ENCODE data around the gene CCDC124. TPM values are rescaled to one million over a fixed set of nuclear protein-coding genes. Genes with fewer than 3 reads are reported as not detected.
"Not testable (repeated sequence)": the region's sequence is repeated elsewhere in the genome, so short reads cannot be mapped to it uniquely, and the experiment has no call there.

Gene CCDC124
- total RNA-seq, result 100 to 1,000 TPM in 1 of 4 donors, 10 to 100 TPM in 3; 73.1 to 110 (median 81.5) TPM

GRCh38 chr19:17932485-17933338, at the start of gene CCDC124:
Gene CCDC124 (plus strand): TSS chr19:17933015. CDS start chr19:17936421, 3,406 bp downstream.
- H3K4me3 ChIP-seq, result peak within 1 kb of the TSS; percentile 73 to 96 (median 88)
- DNase-seq (peak; percentile 81 to 90), ATAC-seq (peak; percentile 95 to 96)
- no peaks in the 10 kb centered on the region for H3K27me3 ChIP-seq
- H3K4me1 ChIP-seq, result peaks cover 9 to 25% of the 10 kb centered on the region in 2 donors
- in situ Hi-C loops (cut with MboI; ENCODE audit: low sequenced_read_pairs in 4 of 4), result loop anchor here in 3 of 4 donors (5.0 to 25.0 kb wide), 3 partner anchors 70 to 130 kb away; no protein-coding TSS in a partner anchor
- peaks cover 0 to 8% of the 10 kb centered on the region in 2 donors for H3K36me3 ChIP-seq
- intact Hi-C loops (cut with DNase I; ENCODE audit: low total_unique reads), result loop anchor here (1.0 to 10.0 kb wide), 3 partner anchors 73 to 718 kb away; partner anchors contain the start of genes RPL18A and USE1
- H3K27ac ChIP-seq, result peak within 1 kb of the TSS; percentile 88 to 94 (median 90)
- no peaks in the 10 kb centered on the region for H3K9me3 ChIP-seq
- TF ChIP-seq CTCF (IDR thresholded peaks at IDR 0.05 in 4 of 5, conservative IDR thresholded peaks at IDR 0.05 in 1 of 5), result peak; percentile 86 to 89 (median 88)
- peak; percentile 91 to 92 for TF ChIP-seq POLR2A (IDR thresholded peaks at IDR 0.05)

DNA sequence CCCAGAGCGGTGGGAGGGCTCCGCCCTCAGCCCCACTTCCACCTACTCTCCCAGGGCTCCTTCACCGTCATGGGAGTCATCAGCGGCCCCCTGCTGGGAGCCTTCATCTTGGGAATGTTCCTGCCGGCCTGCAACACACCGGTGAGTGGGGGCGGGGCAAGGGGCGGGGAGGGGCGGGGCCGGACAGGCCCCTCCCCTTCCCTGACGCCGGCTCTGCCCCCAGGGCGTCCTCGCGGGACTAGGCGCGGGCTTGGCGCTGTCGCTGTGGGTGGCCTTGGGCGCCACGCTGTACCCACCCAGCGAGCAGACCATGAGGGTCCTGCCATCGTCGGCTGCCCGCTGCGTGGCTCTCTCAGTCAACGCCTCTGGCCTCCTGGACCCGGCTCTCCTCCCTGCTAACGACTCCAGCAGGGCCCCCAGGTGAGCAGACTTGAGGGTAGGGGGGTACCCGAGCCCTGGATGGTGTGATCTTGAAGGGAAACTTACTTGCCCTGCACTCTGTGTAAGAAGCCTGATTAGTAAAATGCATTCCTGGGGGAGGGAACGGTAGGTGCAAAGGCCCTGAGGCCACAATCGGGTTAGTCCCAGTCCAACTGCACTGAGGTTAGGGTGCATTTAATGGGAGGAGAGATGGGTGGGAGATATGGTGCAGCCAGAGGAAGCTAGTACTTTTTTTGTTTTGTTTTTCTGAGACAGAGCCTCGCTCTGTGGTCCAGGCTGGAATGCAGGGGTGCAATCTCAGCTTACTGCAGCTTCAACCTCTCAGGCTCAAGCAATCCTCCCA, 49.0 kb upstream of the CCDC124 start:
- no peak overlapping the region for H3K4me3 ChIP-seq
- H3K9me3 ChIP-seq, result no peaks in the 10 kb centered on the region
- in situ Hi-C loops (cut with MboI; ENCODE audit: low sequenced_read_pairs in 4 of 4), result no loop called here
- H3K36me3 ChIP-seq, result no peaks in the 10 kb centered on the region
- ATAC-seq (no peak), DNase-seq (no peak)
- H3K27me3 ChIP-seq, result no peaks in the 10 kb centered on the region
- intact Hi-C loops (cut with DNase I; ENCODE audit: low total_unique reads), result no loop called here
- H3K27ac ChIP-seq, result no peak overlapping the region
- no peaks in the 10 kb centered on the region for H3K4me1 ChIP-seq
- no peak for TF ChIP-seq POLR2A (IDR thresholded peaks at IDR 0.05)
- TF ChIP-seq CTCF (IDR thresholded peaks at IDR 0.05 in 4 of 5, conservative IDR thresholded peaks at IDR 0.05 in 1 of 5), result no peak

- in situ Hi-C loops (cut with MboI; ENCODE audit: low sequenced_read_pairs in 4 of 4) (no loop called here), intact Hi-C loops (cut with DNase I; ENCODE audit: low total_unique reads) (no loop called here)
- no peaks in the 10 kb centered on the region for H3K4me1 ChIP-seq
- H3K9me3 ChIP-seq, result no peaks in the 10 kb centered on the region
- TF ChIP-seq CTCF (IDR thresholded peaks at IDR 0.05 in 4 of 5, conservative IDR thresholded peaks at IDR 0.05 in 1 of 5), result no peak
- TF ChIP-seq POLR2A (IDR thresholded peaks at IDR 0.05), result no peak
- ATAC-seq (no peak), DNase-seq (no peak)
- H3K4me3 ChIP-seq, result no peak overlapping the region
- peaks cover 0 to 8% (median 4%) of the 10 kb centered on the region in 3 donors for H3K27me3 ChIP-seq
- H3K36me3 ChIP-seq, result no peaks in the 10 kb centered on the region
- no peak overlapping the region for H3K27ac ChIP-seq
Measured at GRCh38 chr19:17886515-17886914, 46.3 kb upstream of the CCDC124 start.

DNA sequence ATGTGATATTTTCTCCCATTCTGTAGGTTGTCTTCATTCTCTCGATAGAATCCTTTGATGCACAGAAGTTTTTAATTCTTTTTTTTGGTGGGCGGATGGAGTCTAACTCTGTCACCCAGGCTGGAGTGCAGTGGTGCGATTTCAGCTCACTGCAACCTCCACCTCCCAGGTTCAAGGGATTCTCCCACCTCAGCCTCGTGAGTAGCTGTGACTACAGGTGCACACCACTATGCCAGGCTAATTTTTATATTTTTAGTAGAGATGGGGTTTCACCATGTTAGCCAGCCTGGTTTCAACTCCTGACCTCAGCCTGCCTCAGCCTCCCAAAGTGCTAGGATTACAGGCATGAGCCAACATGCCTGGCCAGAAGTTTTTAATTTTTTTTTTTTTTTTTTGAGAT, 45.6 kb upstream of the CCDC124 start:
- H3K4me3 ChIP-seq; H3K9me3 ChIP-seq; intact Hi-C loops (cut with DNase I; ENCODE audit: low total_unique reads); in situ Hi-C loops (cut with MboI; ENCODE audit: low sequenced_read_pairs in 4 of 4); H3K36me3 ChIP-seq; ATAC-seq; H3K4me1 ChIP-seq; H3K27ac ChIP-seq; DNase-seq: not testable (repeated sequence)
- peaks cover 4 to 14% (median 4%) of the 10 kb centered on the region in 3 donors for H3K27me3 ChIP-seq

GRCh38 chr19:17888260-17888659, 44.6 kb upstream of the CCDC124 start:
- no peaks in the 10 kb centered on the region for H3K36me3 ChIP-seq
- no peak overlapping the region for H3K27ac ChIP-seq
- intact Hi-C loops (cut with DNase I; ENCODE audit: low total_unique reads), result no loop called here
- in situ Hi-C loops (cut with MboI; ENCODE audit: low sequenced_read_pairs in 4 of 4), result no loop called here
- no peaks in the 10 kb centered on the region for H3K9me3 ChIP-seq
- DNase-seq (no peak), ATAC-seq (no peak)
- H3K4me3 ChIP-seq, result no peak overlapping the region
- TF ChIP-seq CTCF (IDR thresholded peaks at IDR 0.05 in 4 of 5, conservative IDR thresholded peaks at IDR 0.05 in 1 of 5), result no peak
- no peaks in the 10 kb centered on the region for H3K4me1 ChIP-seq
- H3K27me3 ChIP-seq, result peaks cover 4 to 17% (median 4%) of the 10 kb centered on the region in 3 donors
